Eye (tissue), 1 donor: ENCODE measurements around the gene NCDN.

Experiments used
- DNase-seq: peaks from one replicate; pipeline ENCODE4 v3.0.0-alpha.2; 2015

The NCDN gene

GRCh38 chr1:35594005-35594760, 36.6 kb downstream of the NCDN start:
- no peak for DNase-seq

- DNase-seq = no peak
These were observed 38.1 kb downstream of the NCDN start for GRCh38 chr1:35595684-35596083.

- no peak for DNase-seq
These were observed 40.3 kb downstream of the NCDN start for GRCh38 chr1:35597870-35598269.

- no peak for DNase-seq
These were observed 41.3 kb downstream of the NCDN start for GRCh38 chr1:35598895-35599294.

GRCh38 chr1:35599411-35599810, 41.8 kb downstream of the NCDN start:
- DNase-seq = no peak

GRCh38 chr1:35600593-35600992, 43.0 kb downstream of the NCDN start:
- DNase-seq = no peak

GRCh38 chr1:35603468-35603867, 45.9 kb downstream of the NCDN start:
- no peak for DNase-seq

GRCh38 chr1:35603941-35604340, 46.3 kb downstream of the NCDN start:
- no peak for DNase-seq

GRCh38 chr1:35605071-35605866, 47.7 kb downstream of the NCDN start:
- DNase-seq = no peak

- no peak for DNase-seq
These were observed 48.2 kb downstream of the NCDN start for GRCh38 chr1:35605867-35606182.

GRCh38 chr1:35611655-35612054, 54.1 kb downstream of the NCDN start:
- no peak for DNase-seq

- no peak for DNase-seq
These were observed 57.8 kb downstream of the NCDN start for GRCh38 chr1:35615440-35615839.
